IPS-NIHi11 (cell line): ENCODE results near the gene SGCA.

Source experiments
- DNase-seq: peaks from one replicate; pipeline ENCODE4 v3.0.0; 2012; ENCODE audit warnings: mixed read lengths, low spot score

Gene SGCA

GRCh38 chr17:50194934-50195865 lies 29.4 kb downstream of the SGCA start:
- no peak for DNase-seq

GRCh38 chr17:50196036-50196435 lies 30.2 kb downstream of the SGCA start:
- DNase-seq: no peak

GRCh38 chr17:50196826-50197225 lies 31.0 kb downstream of the SGCA start:
- no peak for DNase-seq

GRCh38 chr17:50198026-50198669 lies 32.3 kb downstream of the SGCA start:
- DNase-seq: peak; percentile 52

- no peak for DNase-seq
These were observed 33.5 kb downstream of the SGCA start for GRCh38 chr17:50199211-50199802.

GRCh38 chr17:50199803-50200456 lies 34.1 kb downstream of the SGCA start:
- DNase-seq: peak; percentile 91

GRCh38 chr17:50200457-50201275 lies 34.9 kb downstream of the SGCA start:
- DNase-seq: peak; percentile 90

- DNase-seq: peak; percentile 59
These were observed 35.6 kb downstream of the SGCA start, which contains the start of gene COL1A1 for GRCh38 chr17:50201276-50201854. COL1A1 (minus strand) TSS chr17:50201631; CDS start chr17:50201513, 118 bp downstream.

GRCh38 chr17:50203086-50203485 lies 37.3 kb downstream of the SGCA start:
- DNase-seq: no peak

GRCh38 chr17:50203604-50204345 lies 38.0 kb downstream of the SGCA start:
- no peak for DNase-seq

- no peak for DNase-seq
These were observed 38.6 kb downstream of the SGCA start for GRCh38 chr17:50204431-50204830.

- DNase-seq: no peak
These were observed 39.5 kb downstream of the SGCA start for GRCh38 chr17:50205111-50205962.

- DNase-seq: no peak
These were observed 40.2 kb downstream of the SGCA start for GRCh38 chr17:50205963-50206505.

- peak; percentile 82 for DNase-seq
These were observed 40.9 kb downstream of the SGCA start for GRCh38 chr17:50206604-50207293.

- DNase-seq: no peak
These were observed 41.5 kb downstream of the SGCA start for GRCh38 chr17:50207315-50207714.

GRCh38 chr17:50207792-50208567 lies 42.2 kb downstream of the SGCA start:
- DNase-seq: no peak

- DNase-seq: no peak
These were observed 42.8 kb downstream of the SGCA start for GRCh38 chr17:50208611-50209061.

- DNase-seq: no peak
These were observed 43.3 kb downstream of the SGCA start for GRCh38 chr17:50209133-50209471.
